ENCODE results near the gene GATB.

Gene GATB

GRCh38 chr4:151675411-151675971 is 85.3 kb downstream of the GATB start:
- no peak for DNase-seq (ENCODE audit: low read depth in 2 of 2)

- DNase-seq (ENCODE audit: low read depth in 2 of 2) = no peak
These were observed 85.9 kb downstream of the GATB start for GRCh38 chr4:151674804-151675391.

GRCh38 chr4:151673908-151674520 is 86.8 kb downstream of the GATB start:
- no peak for DNase-seq (ENCODE audit: low read depth in 2 of 2)

GRCh38 chr4:151672996-151673395 is 87.8 kb downstream of the GATB start:
- no peak for DNase-seq (ENCODE audit: low read depth in 2 of 2)

- DNase-seq (ENCODE audit: low read depth in 2 of 2) = no peak
These were observed 89.2 kb downstream of the GATB start for GRCh38 chr4:151671541-151672059.

GRCh38 chr4:151670843-151671242 is 90.0 kb downstream of the GATB start:
- no peak for DNase-seq (ENCODE audit: low read depth in 2 of 2)

- no peak for DNase-seq (ENCODE audit: low read depth in 2 of 2)
These were observed 90.8 kb downstream of the GATB start for GRCh38 chr4:151669990-151670389.

- no peak for DNase-seq (ENCODE audit: low read depth in 2 of 2)
These were observed 92.0 kb downstream of the GATB start for GRCh38 chr4:151668689-151669402.

- no peak for DNase-seq (ENCODE audit: low read depth in 2 of 2)
These were observed 93.1 kb downstream of the GATB start for GRCh38 chr4:151667666-151668065.

- DNase-seq (ENCODE audit: low read depth in 2 of 2) = peak; percentile 56 to 57
These were observed 93.8 kb downstream of the GATB start for GRCh38 chr4:151667048-151667447.

- no peak for DNase-seq (ENCODE audit: low read depth in 2 of 2)
These were observed 94.3 kb downstream of the GATB start for GRCh38 chr4:151666501-151666900.

- no peak for DNase-seq (ENCODE audit: low read depth in 2 of 2)
These were observed 95.1 kb downstream of the GATB start for GRCh38 chr4:151665785-151666127.

- no peak for DNase-seq (ENCODE audit: low read depth in 2 of 2)
These were observed 95.6 kb downstream of the GATB start for GRCh38 chr4:151665022-151665784.

- no peak for DNase-seq (ENCODE audit: low read depth in 2 of 2)
These were observed 96.5 kb downstream of the GATB start for GRCh38 chr4:151664289-151664688.

- DNase-seq (ENCODE audit: low read depth in 2 of 2) = no peak
These were observed 97.7 kb downstream of the GATB start for GRCh38 chr4:151663109-151663508.

- DNase-seq (ENCODE audit: low read depth in 2 of 2) = no peak
These were observed 98.9 kb downstream of the GATB start for GRCh38 chr4:151661873-151662272.

- DNase-seq (ENCODE audit: low read depth in 2 of 2) = no peak
These were observed 100.1 kb downstream of the GATB start for GRCh38 chr4:151660676-151661075.

GRCh38 chr4:151659601-151660364 is 101.0 kb downstream of the GATB start:
- DNase-seq (ENCODE audit: low read depth in 2 of 2) = no peak

GRCh38 chr4:151658959-151659600 is 101.7 kb downstream of the GATB start:
- peak; percentile 51 to 52 for DNase-seq (ENCODE audit: low read depth in 2 of 2)

- no peak for DNase-seq (ENCODE audit: low read depth in 2 of 2)
These were observed 102.9 kb downstream of the GATB start for GRCh38 chr4:151657896-151658295.

GRCh38 chr4:151656058-151656457 is 104.7 kb downstream of the GATB start:
- DNase-seq (ENCODE audit: low read depth in 2 of 2) = no peak
